Activated CD4-positive, CD25-positive, alpha-beta regulatory T cell (primary cell): ENCODE data around the gene PTPRH.
"Not testable (repeated sequence)": the region's sequence is repeated elsewhere in the genome, so short reads cannot be mapped to it uniquely, and the experiment has no call there.

Experiments
- DNase-seq, 4 experiments: peaks; one replicate each; lab custom pipeline; 2025; lab: John Stamatoyannopoulos, UW

Gene PTPRH

DNA sequence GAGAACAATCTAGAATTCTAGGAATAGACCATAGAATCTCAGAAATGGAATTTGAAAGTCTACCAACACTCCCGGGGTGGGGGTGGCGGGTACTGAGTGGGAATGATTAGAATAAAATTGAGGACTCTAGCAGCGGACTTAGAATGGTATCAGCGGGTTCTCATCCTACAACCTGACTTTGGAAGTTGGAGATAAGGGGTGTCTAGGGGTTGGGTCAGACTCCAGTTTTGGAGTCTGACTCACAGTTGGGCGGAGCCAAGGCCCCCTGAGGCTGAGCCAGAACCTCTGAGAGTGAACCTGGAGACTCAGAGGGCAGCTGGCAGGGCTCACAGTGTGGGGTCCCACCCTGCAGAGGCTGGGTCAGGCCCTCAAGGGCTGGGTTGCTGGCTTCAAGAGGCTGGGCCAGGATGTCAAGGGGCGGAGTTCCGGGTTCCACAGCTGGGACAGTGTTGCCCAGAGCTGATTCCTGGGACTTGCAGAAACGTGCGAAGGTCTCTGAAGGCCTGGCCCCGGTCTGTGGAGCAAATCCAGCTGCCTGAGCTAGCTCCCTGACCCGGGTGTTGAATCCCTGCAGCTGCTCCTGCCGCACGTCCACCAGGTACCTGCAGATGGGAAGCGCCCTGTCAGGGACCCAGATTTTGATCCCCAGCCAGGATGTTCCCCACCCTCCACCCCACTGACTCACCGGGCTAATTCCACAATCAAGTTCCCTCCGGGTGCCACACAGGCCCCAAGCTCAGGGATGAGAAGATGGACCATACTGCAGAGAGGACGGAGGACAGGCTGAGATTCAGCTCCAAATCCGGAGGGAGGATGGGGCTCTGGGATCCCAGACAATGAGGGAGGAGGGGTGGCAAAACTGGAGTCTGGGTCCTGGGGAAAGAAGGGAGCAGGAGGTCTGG, 50.2 kb downstream of the PTPRH start:
- no peak for DNase-seq

DNA sequence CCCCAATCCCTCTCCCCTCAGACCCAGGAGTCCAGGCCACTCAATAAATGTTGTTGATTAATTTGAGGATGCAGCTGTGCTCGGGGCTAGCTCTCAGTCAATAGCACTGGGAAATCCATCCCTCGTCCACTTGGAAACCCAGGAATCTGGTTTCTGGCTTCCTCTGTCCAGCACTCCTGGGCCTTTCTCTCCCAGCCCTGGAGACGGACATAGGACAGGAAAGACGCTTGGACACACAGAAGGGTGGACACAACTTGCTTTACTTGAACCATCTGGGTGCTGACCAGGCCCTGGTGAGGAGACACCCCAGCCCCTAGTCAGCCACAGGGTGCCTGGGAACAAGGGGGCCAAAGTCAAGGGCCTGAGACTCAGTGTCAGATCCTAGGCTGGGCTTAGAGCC, 50.9 kb downstream of the PTPRH start:
- DNase-seq = no peak

DNA sequence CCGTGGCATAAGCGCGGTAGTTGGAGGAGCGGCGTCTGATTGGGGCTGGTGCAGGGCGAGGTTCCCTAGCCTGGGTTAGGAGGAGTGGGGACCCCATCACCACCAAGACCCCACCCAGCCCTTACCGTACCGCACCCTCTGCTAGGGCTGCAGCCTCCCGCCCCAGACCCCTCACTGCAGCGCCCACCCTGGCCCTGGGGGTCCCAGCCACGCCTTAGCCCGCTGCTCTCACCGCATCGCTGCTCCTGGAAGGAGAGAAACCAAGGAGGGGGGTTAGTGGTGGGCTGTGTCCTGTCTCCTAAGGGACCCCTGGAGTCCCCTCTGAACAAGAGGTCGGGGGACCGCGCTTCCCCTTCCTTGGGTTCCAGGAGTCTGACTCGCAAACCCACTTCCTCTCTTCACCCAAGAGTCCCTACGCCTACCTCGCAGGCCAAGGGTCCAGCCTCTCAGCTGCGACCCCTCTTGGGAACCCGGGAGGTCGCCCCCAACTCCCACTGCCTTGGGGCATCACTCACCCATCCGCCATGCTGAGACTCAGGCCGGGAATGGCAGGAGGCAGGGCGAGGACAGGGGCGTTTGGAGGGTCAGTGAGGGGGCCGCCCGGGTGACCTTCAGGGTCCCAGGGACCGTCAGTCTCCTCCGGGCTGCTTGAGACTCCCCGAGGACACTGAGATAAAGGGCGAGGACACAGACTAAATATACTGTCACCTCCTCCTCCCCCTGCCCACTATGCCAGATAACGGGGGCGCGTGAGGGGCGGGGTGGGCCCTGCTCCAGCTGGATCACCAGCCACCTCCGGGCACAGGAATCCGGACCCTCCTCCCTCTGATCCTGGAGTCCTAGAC, 52.0 kb downstream of the PTPRH start, which contains the start of gene TNNI3:
TNNI3 (minus strand) TSS at position 669 of the 845 bp plus-strand sequence; CDS start at position 526, 143 bp downstream.
- no peak for DNase-seq

DNA sequence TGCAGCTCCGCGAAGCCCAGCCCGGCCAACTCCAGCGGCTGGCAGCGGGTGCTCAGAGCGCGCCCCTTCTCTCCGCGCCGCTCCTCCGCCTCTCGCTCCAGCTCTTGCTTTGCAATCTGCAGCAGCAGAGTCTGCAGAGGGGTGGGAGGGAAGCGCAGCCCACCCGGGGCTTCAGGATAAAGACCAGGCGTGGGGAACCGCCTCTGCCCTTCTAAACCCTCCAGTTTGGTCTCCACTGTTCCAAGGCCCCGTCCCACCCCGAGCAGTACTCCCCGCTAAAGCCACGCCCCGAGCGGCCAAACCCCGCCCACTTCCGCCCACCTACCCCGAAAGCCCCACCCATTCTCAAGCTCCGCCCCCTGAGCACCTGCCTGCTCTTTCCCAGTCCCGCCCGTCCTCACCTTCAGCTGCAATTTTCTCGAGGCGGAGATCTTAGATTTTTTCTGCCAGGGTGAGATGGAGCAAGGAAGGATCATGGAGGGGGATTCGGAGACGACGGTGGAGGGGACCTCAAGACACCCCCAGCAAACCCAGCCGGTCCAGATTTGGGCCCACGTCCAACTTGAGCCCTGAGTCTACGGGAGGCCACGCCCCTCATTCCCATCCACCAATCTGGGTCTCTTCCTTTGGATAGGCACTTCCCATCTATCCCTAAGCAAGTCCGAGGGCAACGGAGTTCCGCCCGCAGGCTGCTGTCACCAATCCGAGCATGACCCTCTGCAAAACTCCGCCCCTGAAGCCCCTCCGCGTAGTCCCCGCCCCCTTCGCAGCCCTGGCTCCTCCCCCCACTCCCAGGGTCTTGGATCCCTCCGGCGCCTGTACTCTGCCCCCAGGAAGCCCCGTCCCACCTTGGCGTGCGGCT, 52.9 kb downstream of the PTPRH start:
- peak in 2 of 4 experiments; percentile 15 to 24 for DNase-seq

DNA sequence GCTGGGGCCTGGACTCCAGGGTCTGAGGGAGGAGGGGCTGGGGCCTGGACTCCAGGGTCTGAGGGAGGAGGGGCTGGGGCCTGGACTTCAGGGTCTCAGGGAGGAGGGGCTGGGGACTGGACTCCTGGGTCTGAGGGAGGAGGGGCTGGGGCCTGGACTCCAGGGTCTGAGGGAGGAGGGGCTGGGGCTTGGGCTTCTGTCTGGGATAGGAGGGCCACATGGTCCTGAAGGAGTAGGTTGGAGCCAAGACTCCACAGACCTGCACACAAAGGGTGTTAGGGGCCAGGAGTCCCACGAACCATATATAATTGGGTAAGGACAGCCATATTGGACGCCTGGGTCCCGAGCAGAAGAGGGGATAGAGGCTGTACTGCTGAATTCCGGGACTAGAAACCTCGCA, 53.5 kb downstream of the PTPRH start:
- not testable (repeated sequence) for DNase-seq

DNA sequence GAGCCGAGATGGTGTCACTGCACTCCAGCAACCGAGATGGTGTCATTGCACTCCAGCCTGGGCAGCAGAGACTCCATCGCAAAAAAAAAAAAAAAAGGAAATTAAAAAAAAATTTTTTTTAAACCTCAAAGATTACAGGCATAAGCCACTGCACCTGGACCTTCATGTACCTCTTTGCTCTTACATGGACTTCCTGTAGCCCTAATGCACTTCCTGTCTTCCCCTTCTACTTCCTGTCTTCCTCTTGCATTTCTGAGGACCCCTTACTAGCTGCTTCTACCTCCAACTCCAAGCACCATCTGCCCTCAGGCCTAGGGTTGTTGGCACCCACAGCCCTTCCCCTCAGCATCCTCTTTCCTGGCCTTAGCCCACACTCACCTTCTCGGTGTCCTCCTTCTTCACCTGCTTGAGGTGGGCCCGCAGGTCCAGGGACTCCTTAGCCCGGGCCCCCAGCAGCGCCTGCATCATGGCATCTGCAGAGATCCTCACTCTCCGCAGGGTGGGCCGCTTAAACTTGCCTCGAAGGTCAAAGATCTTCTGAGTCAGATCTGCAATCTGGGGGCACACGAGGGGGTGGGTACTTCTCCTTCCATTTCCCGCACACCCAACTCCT, 55.5 kb downstream of the PTPRH start:
- no peak for DNase-seq

DNA sequence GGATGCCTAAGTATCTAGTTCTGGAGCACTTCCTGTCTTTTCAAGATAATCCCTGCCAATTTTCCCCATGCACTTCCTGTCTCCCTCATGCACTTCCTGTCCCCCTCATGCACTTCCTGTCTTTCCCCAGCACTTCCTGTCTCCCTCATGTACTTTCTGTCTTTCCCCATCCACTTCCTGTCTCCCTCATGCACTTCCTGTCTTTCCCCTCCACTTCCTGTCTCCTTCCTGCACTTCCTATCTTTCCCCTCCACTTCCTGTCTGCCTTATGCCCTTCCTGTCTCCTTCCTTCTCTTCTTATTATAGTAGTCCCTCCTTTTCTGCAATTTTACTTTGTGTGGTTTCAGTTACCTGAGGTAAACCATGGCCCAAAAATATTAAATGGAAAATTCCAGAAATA, 57.3 kb downstream of the PTPRH start:
- DNase-seq = no peak

DNA sequence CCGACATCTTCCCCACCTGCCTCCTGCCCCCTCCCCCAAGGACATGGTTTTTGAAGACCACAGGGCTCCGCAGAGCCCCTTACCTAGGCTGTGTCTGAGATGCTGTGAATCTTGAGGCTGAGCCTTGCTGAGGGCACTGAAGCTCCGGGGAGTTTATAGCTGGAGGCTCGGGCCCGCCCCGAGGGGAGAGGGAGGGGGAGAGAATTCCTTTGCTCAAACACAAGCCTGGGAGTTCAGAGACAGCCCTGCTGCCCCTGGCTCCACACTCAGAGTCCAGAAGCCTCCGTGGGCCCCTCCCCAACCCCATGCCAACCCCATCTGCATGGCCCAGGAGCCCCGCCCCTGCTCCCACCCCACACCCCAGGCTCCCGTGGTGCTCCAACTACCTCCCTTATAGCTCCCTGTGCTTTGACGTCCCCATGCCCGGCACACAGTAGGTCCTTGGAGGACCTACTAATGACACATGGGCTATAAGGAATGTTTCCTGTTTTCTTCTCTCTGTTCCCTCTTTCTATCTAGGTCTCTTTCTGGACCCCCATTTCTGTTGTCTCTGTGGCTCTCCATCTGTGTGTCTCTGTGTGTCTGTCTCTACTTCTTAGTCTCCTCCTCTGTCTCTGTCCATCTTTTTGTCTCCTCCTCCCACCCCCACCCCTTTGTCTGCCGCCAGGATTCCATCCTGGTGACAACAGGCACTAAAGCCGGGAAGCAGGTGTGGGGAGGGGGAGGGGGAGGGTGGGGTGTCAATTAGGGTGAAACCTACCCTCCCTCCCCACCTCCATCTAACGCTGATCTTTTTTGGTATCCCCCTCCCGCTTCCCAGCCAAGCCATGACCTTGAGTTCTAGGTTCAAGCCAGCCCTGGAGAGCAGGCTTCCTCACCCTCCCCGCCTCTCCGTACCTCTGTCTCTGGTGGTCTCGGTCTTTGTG, 60.0 kb downstream of the PTPRH start, which contains the start of gene TNNT1:
TNNT1 (minus strand) TSS at position 129 of the 926 bp plus-strand sequence. CDS start 2,049 bp downstream, outside the sequence.
- no peak for DNase-seq

DNA sequence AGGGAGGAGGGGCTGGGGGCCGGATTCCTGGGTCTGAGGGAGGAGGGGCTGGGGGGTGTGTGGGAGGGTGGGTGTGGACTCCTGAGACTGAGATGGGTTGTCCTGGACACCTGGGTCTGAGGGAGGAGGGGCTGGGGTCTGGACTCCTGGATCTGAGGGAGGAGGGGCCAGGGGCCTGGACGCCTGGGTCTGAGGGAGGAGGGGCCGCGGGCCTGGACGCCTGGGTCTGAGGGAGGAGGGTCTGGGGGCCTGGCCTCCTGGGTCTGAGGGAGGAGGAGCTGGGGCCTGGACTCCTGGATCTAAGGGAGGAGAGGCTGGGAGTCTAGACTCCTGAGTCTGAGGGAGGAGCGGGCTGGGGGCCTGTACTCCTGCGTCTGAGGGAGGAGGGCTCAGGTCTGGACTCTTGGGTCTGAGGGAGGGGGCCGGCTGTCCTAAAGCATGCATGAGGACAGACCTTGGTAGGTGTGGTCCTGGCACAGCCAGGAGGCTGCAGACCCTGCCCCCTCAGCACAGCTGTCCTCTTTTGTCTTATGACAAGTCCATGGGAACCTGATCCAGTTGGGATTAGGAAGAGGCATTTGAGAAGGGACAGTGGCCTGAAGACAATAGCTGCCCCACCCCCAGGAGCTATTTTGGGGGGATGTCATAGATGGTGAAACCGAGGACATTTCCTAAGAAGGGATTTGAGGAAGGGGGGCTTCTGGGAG, 61.6 kb downstream of the PTPRH start:
- no peak for DNase-seq

DNA sequence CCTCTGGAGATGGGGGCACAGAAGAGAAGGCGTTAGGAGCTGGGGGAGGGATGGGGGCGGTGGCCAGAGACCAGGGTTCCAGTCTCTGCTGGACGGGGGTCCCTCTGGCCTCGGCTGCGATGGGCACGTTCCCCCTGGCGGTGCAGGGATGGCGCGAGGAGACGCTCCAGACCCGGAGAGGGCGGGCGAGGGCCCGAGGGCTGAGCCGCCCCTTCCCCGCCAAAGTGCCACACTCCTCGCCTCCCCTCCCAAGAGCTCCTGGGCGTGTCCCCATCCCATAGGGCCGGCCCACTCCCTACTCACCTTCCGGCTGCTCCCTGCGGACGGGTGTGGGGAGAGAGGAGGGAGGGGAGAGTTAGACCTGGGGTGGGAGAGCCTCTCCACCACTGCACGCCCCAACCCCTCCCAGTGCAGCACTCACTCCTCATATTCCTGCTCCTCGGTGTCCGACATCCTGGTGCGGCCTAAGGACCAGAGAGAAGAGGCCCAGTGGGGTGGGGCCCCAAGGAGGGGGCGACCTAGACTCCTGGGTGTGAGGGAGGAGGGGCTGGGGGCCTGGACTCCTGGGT, 62.5 kb downstream of the PTPRH start:
- no peak for DNase-seq

DNA sequence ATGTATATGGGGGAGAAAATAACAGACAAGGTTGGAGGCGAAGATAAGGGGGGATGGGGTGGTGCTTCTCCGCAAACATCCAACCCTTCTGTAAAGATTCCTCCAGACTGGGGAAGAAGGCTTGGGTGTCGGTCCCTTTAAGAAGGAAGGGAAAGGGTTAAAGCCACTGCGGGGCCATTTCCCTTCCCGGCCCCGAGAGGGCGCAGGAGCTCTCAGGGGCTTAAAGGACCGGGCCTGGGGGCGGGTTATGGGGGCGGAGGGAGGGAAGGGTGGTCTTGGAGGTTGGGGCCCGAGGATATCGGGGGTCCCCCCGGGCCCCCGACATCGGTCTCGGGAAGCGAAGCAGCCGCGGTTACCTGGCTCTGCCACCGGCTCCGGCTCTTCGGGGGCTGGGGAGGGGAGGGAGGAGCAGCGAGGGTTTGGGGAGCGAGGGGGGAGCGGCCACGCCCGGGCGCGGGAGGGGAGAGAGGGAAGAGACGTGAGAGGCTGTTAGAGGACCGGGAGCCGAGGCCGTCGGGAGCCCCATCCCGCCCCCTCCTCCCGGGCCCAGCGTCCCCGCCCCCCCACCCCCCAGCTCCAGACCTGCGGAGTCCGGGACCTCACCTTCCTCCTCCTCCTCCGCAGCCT, 63.1 kb downstream of the PTPRH start:
- no peak for DNase-seq

DNA sequence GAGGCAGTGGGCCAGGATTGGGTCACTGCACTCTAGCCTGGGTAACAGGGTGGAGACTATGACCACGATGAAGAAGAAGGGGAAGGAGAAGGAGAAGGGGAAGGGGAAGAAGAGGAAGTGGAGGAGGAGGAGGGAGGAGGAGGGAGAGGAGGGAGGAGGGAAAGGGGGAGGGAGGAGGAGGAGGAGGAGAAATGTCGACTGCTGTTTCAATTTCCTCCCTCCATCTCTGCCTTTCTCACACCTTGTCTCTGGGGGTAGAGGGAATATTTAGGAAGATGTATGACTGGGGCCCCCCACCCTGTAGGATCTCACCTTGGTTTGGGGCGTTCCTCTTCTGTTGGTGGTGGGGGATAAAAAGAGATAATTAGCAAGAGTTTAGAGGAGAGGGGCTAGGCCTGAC, 64.1 kb downstream of the PTPRH start:
- no peak for DNase-seq

DNA sequence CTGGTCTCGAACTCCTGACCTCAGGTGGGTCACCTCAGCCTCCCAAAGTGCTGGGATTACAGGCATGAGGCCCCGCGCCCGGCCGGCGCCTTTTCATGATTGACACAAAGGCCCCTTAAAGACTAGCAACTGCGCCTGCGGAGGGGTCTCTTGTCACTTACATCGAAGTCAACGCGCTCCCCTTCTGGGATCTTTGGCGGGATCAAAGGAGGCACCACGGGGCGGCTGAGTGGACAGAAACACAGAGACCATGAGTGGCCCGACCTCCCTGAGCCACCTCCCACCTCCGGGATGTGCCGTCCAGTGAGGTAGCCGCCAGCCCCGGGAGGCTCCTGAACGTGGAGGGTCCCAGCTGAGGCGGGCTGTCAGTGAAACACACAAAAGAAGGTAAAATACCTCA, 67.6 kb downstream of the PTPRH start:
- no peak for DNase-seq

DNA sequence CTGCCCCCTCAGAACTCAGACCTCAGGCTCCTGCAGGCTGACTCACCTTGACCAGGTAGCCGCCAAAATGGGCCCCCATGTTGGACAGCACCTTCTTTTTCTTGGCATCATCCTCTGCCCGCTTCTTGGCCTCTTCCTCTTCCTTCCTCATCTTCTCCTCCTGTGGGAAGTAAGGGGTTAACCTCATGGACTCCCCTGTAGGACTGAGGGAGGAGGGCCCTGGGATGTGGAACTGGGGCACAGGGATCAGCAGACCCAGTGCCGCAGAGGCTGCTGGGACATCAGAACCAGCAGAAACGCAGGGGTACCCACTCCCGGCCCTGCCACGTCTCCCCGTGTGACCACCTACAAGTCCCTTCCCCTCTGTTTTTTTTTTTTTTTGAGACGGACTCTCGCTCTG, 71.4 kb downstream of the PTPRH start:
- DNase-seq = no peak

DNA sequence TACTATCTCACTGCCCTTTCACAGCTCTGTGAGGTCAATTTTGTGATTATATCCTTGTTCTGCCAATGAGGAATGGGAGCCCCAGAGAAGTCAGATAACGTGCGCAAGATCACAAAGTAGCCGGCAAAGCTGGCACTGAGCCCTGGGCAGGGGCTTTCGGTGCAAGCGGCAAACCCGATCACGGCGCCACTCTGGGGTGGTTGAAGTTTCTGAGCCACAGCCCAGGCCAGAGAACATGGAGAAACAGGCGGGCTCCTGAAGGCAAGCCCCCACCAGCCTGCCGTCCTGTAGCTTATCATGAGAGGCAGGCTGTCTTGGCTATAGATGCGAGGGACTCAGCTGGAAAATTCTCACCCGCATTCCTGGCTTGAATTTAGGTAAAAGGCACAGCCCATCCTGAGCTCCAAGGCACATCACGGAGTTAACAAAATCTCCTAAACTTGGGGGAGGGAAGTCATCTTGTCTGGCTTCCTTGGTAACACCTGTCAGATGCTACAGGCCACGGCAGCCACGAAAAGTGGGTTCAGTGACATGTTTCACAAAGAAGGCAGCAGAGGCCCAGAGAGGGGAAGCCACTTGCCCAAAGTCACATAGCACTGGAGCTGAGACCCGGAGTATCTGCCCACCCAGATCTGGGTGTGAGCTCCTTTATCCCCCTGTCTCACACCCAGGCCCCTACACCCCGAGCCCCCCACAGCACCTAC, 72.8 kb downstream of the PTPRH start:
- no peak for DNase-seq

DNA sequence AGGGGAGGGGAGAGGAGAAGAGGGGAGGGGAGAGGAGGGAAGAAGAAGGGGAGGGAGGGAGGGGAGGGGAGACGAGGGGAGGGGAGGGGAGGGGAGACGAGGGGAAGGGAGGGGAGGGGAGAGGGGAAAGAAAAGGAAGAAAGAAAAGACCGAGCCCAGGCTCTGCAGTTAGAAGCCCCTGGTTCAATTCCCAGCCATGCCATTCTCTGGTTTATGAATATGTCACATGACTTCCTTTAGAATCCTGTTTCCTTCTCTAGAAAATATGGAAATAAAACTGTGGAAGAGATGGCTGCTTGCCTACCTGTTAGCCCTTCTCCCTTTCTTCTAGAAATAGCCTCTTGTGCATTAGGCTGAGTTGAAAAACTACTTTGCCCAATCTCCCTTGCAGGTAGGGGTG, 74.6 kb downstream of the PTPRH start:
- DNase-seq = no peak

DNA sequence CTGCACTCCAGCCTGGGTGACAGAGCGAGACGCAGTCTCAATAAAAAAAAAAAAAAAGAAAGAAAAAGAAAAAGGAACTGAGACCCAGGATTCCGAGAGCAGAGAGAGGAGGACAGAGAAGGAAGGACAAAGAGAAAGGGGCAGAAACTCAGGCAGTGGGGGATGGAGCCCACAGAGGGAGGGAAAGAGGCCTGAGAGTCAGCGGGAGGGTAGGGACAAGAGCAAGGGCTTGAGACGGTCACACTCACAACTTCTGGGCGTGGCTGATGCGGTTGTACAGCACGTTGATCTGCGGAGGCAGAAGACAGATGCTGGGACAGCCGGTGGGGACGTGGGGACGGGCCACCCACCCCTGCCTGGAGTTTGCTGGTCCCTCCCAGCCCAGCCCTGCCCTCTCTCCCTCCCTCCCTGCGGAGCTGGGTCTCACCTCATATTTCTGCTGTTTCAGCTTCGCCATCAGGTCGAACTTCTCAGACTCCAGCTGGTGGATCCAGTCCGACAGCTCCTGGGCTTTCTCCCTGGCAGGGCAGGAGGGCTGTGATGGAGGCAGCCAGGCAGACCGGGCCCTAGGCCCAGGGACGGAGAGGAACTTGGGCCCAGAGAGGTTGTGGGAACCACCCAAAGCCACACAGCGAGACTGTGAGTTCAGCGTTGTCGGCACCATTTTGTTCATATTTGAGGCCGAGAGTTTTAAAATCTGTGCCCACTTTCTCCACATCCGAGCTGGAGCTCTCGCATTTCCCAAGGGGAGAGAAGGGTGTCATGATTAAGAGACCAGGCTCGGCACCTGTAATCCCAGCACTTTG, 75.5 kb downstream of the PTPRH start:
- no peak for DNase-seq
